ENCODE measurements around the gene SPOCK1.

Gene SPOCK1

DNA sequence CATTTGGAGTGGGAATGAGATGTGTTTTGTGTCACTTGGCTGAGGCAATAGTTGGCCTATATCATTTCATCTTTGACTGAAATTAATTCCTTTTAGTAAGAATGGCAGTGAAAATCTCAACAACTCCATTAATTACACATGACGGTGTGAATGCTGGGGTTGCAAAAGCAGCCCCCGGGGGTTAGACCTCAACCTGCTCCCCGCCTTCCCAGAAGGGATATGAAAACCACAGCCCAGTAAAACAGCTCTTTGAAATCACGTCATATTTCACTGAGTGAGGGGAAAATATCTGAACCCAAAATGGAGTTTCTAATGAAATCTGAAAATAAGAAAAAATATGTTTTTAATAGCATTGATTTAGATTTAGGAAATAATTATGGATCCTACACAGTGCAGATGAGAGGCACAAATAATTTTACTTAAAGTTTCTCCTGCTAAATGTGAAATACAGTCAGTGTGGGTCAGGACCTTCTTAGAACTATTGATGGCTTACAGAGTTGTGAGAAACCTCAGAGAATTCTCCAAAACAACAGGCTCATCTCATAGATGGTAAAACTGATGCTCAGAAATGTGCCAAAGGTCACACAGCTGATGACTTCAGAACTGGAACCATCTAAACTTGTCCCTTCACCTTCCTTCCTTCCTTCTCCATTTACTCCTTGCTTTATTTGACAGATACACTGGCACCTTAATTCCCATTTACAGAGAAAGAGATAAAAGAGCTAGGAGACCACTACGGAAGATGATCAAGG is 96.5 kb downstream of the SPOCK1 start:
- Histone ChIP-seq H3K36me3 (ENCODE audit: control insufficient read depth, insufficient read depth, low read length) (no peaks in the 10 kb centered on the region), H3K4me3 (replicated peaks; ENCODE audit: low read depth, low read length) (no peak overlapping the region), H3K27me3 (replicated peaks; ENCODE audit: control insufficient read depth, insufficient read depth, low read length) (peaks cover 1% of the 10 kb centered on the region; the same call in 1 of the 2 replicates)
- no peak for DNase-seq (ENCODE audit: extremely low read depth, insufficient read length)
- TF ChIP-seq, protein P1, sequence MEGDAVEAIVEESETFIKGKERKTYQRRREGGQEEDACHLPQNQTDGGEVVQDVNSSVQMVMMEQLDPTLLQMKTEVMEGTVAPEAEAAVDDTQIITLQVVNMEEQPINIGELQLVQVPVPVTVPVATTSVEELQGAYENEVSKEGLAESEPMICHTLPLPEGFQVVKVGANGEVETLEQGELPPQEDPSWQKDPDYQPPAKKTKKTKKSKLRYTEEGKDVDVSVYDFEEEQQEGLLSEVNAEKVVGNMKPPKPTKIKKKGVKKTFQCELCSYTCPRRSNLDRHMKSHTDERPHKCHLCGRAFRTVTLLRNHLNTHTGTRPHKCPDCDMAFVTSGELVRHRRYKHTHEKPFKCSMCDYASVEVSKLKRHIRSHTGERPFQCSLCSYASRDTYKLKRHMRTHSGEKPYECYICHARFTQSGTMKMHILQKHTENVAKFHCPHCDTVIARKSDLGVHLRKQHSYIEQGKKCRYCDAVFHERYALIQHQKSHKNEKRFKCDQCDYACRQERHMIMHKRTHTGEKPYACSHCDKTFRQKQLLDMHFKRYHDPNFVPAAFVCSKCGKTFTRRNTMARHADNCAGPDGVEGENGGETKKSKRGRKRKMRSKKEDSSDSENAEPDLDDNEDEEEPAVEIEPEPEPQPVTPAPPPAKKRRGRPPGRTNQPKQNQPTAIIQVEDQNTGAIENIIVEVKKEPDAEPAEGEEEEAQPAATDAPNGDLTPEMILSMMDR (IDR thresholded peaks at IDR 0.05; ENCODE audit: insufficient read depth, low read length, poor library complexity, severe bottlenecking): no peak

DNA sequence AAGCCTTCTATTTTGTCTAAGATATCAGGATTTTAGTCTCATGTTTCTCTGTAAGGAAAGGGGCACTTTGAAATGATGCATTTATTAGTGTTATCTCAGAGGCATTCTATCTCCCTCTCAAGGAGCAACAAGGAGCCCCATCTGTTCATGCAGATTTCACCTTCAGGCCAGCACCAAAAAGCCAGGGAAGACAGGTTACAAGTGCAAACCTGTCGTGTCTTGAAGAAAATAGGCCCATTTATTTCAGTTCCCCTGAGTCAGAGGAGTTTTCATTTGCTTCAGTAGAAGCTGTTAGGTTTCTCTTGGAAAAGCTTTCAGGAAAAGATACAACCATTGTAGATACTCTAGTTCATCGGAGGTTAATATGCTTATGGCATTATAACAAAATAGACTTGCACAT is 97.2 kb downstream of the SPOCK1 start:
- H3K36me3 ChIP-seq (ENCODE audit: control insufficient read depth, insufficient read depth, low read length): no peaks in the 10 kb centered on the region
- TF ChIP-seq, protein P1 (IDR thresholded peaks at IDR 0.05; ENCODE audit: insufficient read depth, low read length, poor library complexity, severe bottlenecking): no peak
- DNase-seq (ENCODE audit: extremely low read depth, insufficient read length): no peak
- peaks cover 1% of the 10 kb centered on the region; the same call in 1 of the 2 replicates for H3K27me3 ChIP-seq (replicated peaks; ENCODE audit: control insufficient read depth, insufficient read depth, low read length)
- H3K4me3 ChIP-seq (replicated peaks; ENCODE audit: low read depth, low read length): no peak overlapping the region

DNA sequence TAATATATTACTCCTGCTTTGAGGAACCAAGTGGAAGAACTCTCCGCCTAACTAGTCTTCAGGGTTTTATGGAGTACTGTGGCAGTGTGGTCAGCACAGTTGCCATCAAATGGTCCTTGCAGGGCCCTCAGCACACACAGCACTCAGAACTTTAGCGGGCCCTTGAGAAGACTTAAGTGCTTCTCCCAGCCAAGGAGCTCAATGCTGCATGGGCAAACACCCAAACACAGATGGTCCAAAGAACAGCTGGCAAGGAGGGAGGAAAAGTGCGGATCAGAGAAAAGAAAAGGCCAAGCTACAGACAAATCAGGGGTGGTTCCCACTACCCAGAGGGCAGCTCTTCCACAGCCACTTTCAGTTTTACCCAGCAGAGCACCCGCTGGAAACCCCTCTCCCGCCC is 98.6 kb downstream of the SPOCK1 start:
- Histone ChIP-seq H3K4me3 (replicated peaks; ENCODE audit: low read depth, low read length) (no peak overlapping the region), H3K27me3 (replicated peaks; ENCODE audit: control insufficient read depth, insufficient read depth, low read length) (0 out of 2 replicates have a peak, but pooled peaks cover 1% of the 10 kb centered on the region), H3K36me3 (ENCODE audit: control insufficient read depth, insufficient read depth, low read length) (no peaks in the 10 kb centered on the region)
- TF ChIP-seq, protein P1 (IDR thresholded peaks at IDR 0.05; ENCODE audit: insufficient read depth, low read length, poor library complexity, severe bottlenecking): no peak
- DNase-seq (ENCODE audit: extremely low read depth, insufficient read length): no peak

DNA sequence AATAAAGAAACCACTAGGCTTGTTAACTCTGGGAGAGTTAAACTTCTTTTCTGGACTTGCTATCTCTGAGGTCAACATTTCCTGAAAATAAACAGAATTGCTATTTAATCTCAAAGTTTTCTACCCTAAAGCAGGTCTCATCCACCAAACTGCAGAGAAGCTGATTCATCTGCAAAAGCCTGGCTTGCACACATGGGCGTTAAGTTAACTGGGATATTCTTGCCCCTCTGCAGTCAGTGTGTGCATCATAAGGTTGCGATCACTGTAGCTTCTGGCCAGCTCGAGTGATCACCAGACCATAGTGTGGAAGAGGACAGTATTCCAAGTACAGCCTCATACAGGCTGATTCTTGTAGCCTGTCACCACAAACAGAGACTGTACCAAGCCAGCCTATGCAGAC is 99.2 kb downstream of the SPOCK1 start:
- Histone ChIP-seq H3K36me3 (ENCODE audit: control insufficient read depth, insufficient read depth, low read length) (no peaks in the 10 kb centered on the region), H3K27me3 (replicated peaks; ENCODE audit: control insufficient read depth, insufficient read depth, low read length) (0 out of 2 replicates have a peak, but pooled peaks cover 1% of the 10 kb centered on the region), H3K4me3 (replicated peaks; ENCODE audit: low read depth, low read length) (no peak overlapping the region)
- TF ChIP-seq, protein P1 (IDR thresholded peaks at IDR 0.05; ENCODE audit: insufficient read depth, low read length, poor library complexity, severe bottlenecking): no peak
- DNase-seq (ENCODE audit: extremely low read depth, insufficient read length): no peak

DNA sequence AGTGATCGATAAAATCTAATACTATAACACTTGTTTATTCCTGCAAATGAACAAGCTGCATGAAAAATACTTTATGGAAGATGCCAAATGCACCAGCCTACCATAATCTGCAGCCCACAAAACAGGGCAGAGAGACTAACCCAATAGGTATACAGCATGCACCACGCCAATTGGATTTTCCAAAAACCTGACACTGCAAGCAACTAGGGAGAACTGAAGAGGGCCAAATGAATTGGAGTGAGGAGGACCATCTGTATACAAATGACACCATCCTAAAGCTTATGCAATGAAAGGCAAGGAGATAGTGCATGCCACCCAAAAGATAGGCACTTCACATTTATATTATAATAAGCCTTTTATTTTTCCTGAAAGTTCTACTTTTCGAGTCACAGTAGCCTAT is 100.4 kb downstream of the SPOCK1 start:
- no peak overlapping the region for H3K4me3 ChIP-seq (replicated peaks; ENCODE audit: low read depth, low read length)
- H3K36me3 ChIP-seq (ENCODE audit: control insufficient read depth, insufficient read depth, low read length): no peaks in the 10 kb centered on the region
- no peaks in the 10 kb centered on the region for H3K27me3 ChIP-seq (replicated peaks; ENCODE audit: control insufficient read depth, insufficient read depth, low read length)
- DNase-seq (ENCODE audit: extremely low read depth, insufficient read length): no peak
- TF ChIP-seq, protein P1 (IDR thresholded peaks at IDR 0.05; ENCODE audit: insufficient read depth, low read length, poor library complexity, severe bottlenecking): no peak
